Glutamatergic neuron (in vitro differentiated cells): ENCODE data around the gene CDK9. TPM values are rescaled to one million over a fixed set of nuclear protein-coding genes. Genes with fewer than 3 reads are reported as not detected.

Experiments
- DNase-seq: peaks from one replicate; pipeline ENCODE4 v3.0.0; 2022
- H3K27ac Mint-ChIP-seq: one replicate; pipeline ENCODE4 v1.8.0; 2020; ENCODE audit warnings: mild to moderate bottlenecking, mixed read lengths, inconsistent platforms; ENCODE audit not compliant: unreplicated experiment
- H3K27me3 Mint-ChIP-seq: one replicate; pipeline ENCODE4 v1.8.0; 2020; ENCODE audit warnings: mild to moderate bottlenecking, moderate library complexity, mixed read lengths, inconsistent platforms; ENCODE audit not compliant: unreplicated experiment
- H3K36me3 Mint-ChIP-seq: one replicate; pipeline ENCODE4 v1.8.0; 2020; ENCODE audit warnings: mild to moderate bottlenecking, mixed read lengths, inconsistent platforms; ENCODE audit not compliant: unreplicated experiment
- H3K4me1 Mint-ChIP-seq: one replicate; pipeline ENCODE4 v1.8.0; 2020; ENCODE audit warnings: mild to moderate bottlenecking, low read depth, mixed read lengths, inconsistent platforms; ENCODE audit not compliant: unreplicated experiment
- H3K4me3 Mint-ChIP-seq: one replicate; pipeline ENCODE4 v1.8.0; 2020; ENCODE audit warnings: mild to moderate bottlenecking, mixed read lengths, inconsistent platforms; ENCODE audit not compliant: unreplicated experiment
- H3K9me3 Mint-ChIP-seq: one replicate; pipeline ENCODE4 v1.8.0; 2020; ENCODE audit warnings: mild to moderate bottlenecking, moderate library complexity, mixed read lengths, inconsistent platforms; ENCODE audit not compliant: unreplicated experiment
- microRNA-seq: library from miRNA; unstranded; fragments of <30 nt; microRNA quantifications from one replicate; pipeline ENCODE4, GENCODE V29; 2020; ENCODE audit not compliant: unreplicated experiment
- total RNA-seq: library from RNA; stranded (reverse); fragmentation: NEBNext Ultra II Directional; extraction: Animal tissue kit (Norgen Biotek cat#: 25700); gene quantifications from one replicate; pipeline ENCODE4 v1.2.1, GENCODE V29; 2021; ENCODE audit not compliant: unreplicated experiment
- TF ChIP-seq, protein P1 (sequence below): fragments of 200-600 bp; sonication (generic); IDR thresholded peaks from one replicate; pipeline ENCODE4 v1.5.0; 2021; ENCODE audit not compliant: partially characterized antibody, unreplicated experiment

CDK9 gene
- total RNA-seq, 1 donor from 2014 or later, result 83.9 TPM

DNA sequence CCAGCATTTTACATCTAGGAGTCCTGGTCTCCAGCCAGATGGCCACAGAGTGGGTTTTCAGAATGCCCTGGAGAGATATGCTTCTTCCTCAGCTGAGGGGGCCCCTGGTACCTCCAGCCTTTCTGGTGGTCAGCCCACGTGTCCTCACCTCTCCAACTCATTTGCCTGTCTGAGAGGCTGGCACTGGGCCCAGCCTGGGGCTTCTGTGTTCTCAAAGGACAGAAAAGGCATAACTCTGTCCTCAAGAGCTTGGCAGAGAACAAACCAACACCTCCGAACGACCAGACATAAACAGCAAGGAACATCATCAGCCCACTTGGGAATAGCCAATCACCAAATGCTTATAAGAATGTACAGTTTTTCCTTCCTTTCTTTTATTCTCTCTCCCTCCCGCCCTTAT, 51.5 kb downstream of the CDK9 start:
- no peak overlapping the region for H3K27ac Mint-ChIP-seq
- no peak overlapping the region for H3K4me3 Mint-ChIP-seq
- no peak for DNase-seq
- peaks cover 2% of the 10 kb centered on the region for H3K4me1 Mint-ChIP-seq
- TF ChIP-seq, protein P1, sequence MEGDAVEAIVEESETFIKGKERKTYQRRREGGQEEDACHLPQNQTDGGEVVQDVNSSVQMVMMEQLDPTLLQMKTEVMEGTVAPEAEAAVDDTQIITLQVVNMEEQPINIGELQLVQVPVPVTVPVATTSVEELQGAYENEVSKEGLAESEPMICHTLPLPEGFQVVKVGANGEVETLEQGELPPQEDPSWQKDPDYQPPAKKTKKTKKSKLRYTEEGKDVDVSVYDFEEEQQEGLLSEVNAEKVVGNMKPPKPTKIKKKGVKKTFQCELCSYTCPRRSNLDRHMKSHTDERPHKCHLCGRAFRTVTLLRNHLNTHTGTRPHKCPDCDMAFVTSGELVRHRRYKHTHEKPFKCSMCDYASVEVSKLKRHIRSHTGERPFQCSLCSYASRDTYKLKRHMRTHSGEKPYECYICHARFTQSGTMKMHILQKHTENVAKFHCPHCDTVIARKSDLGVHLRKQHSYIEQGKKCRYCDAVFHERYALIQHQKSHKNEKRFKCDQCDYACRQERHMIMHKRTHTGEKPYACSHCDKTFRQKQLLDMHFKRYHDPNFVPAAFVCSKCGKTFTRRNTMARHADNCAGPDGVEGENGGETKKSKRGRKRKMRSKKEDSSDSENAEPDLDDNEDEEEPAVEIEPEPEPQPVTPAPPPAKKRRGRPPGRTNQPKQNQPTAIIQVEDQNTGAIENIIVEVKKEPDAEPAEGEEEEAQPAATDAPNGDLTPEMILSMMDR, result no peak
- no peaks in the 10 kb centered on the region for H3K36me3 Mint-ChIP-seq
- peaks cover 2% of the 10 kb centered on the region for H3K9me3 Mint-ChIP-seq
- peaks cover 2% of the 10 kb centered on the region for H3K27me3 Mint-ChIP-seq

DNA sequence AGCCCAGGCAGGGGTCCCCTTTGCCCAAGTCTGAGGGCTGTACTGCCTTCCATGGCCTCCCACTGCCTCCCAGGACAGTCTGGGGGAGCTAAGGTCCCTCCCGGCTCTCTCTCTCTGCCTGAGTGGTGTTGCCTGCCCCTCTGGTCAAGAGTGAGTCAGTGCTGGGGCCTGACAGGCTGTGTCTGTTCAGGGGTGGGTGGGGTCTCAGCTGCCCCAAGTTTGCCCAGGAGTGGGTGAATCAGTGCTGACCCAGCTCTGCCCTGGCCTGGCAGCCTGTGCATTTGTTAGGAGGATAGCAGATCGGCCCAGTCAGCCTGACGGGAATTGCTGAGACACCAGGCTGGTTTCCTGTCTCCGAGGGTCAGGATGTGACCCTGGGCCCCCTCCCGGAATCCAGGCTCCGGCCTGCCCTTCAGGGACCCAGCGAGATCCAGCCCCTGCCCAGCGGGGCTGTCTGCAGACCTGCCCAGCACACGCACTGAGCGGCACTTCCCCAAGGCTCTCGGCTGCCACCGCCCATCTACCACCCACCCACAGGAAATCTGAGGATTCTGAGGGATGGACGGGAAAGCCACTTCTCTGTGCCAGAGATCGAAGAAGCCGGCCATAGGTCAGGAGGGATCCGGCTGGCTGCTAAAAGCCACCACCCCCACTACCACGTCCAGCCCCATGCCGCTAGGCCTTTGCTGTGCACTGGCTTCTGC, 52.7 kb downstream of the CDK9 start:
- DNase-seq, result no peak
- peaks cover 2% of the 10 kb centered on the region for H3K9me3 Mint-ChIP-seq
- TF ChIP-seq, protein P1, result no peak
- no peak overlapping the region for H3K4me3 Mint-ChIP-seq
- peaks cover 2% of the 10 kb centered on the region for H3K4me1 Mint-ChIP-seq
- no peaks in the 10 kb centered on the region for H3K36me3 Mint-ChIP-seq
- peaks cover 2% of the 10 kb centered on the region for H3K27me3 Mint-ChIP-seq
- H3K27ac Mint-ChIP-seq, result no peak overlapping the region

Small RNA genes within 50 kb of the gene (microRNA-seq; reads per million reads assigned to microRNA genes)
- gene MIR2861, result not detected
- not detected for gene MIR3960

Other genes starting within 250 kb of the CDK9 start
- 402 TPM for gene STXBP1, start 173.8 kb upstream of the CDK9 start, total RNA-seq
- gene CFAP157, start 79.0 kb upstream of the CDK9 start, total RNA-seq, result 0.61 TPM
- 10.1 TPM for gene PTRH1, start 70.4 kb upstream of the CDK9 start, total RNA-seq
- not detected for gene TTC16, start 70.0 kb upstream of the CDK9 start, total RNA-seq
- gene TOR2A, start 50.7 kb upstream of the CDK9 start, total RNA-seq, result 27.5 TPM
- gene SH2D3C, start 7.4 kb upstream of the CDK9 start, total RNA-seq, result 71.7 TPM
- gene FPGS, start 16.8 kb downstream of the CDK9 start, total RNA-seq, result 44.2 TPM
- not detected for gene ENG, start 68.6 kb downstream of the CDK9 start, total RNA-seq
- 121 TPM for gene AK1, start 91.6 kb downstream of the CDK9 start, total RNA-seq
- 26.1 TPM for gene ST6GALNAC6, start 113.6 kb downstream of the CDK9 start, total RNA-seq
- 15.8 TPM for gene ST6GALNAC4, start 131.0 kb downstream of the CDK9 start, total RNA-seq
- 11.9 TPM for gene PIP5KL1, start 144.7 kb downstream of the CDK9 start, total RNA-seq
- gene DPM2, start 151.8 kb downstream of the CDK9 start, total RNA-seq, result 35.3 TPM
- gene EEIG1, start 195.0 kb downstream of the CDK9 start, total RNA-seq, result 15.8 TPM